Measurements from ENCODE around the gene ZNF862. TPM values are rescaled to one million over a fixed set of nuclear protein-coding genes. Genes with fewer than 3 reads are reported as not detected.

ZNF862 gene
- 4.6 and 8.3 TPM in 2 replicates for total RNA-seq (2014; rRNA removed; shearing (Covaris generic))
- 7.1 and 13.2 TPM in 2 replicates for polyA plus RNA-seq (2014; cell fraction: nucleus; rRNA removed)

- DNase-seq (ENCODE audit: extremely low read depth, low read depth), result peak; percentile 96
These were observed at the start of gene ZNF862 for GRCh38 chr7:149838224-149838991. Gene ZNF862 (plus strand): TSS chr7:149838375. CDS start chr7:149838612, 237 bp downstream.

- DNase-seq (ENCODE audit: extremely low read depth, low read depth), result no peak
These were observed 49.1 kb upstream of the ZNF862 start for GRCh38 chr7:149789101-149789500.

- DNase-seq (ENCODE audit: extremely low read depth, low read depth), result no peak
These were observed 48.0 kb upstream of the ZNF862 start for GRCh38 chr7:149790146-149790548.

- DNase-seq (ENCODE audit: extremely low read depth, low read depth), result no peak
These were observed 47.3 kb upstream of the ZNF862 start for GRCh38 chr7:149790754-149791360.

GRCh38 chr7:149791411-149792219, 46.6 kb upstream of the ZNF862 start:
- no peak for DNase-seq (ENCODE audit: extremely low read depth, low read depth)

GRCh38 chr7:149792220-149792595, 46.0 kb upstream of the ZNF862 start:
- no peak for DNase-seq (ENCODE audit: extremely low read depth, low read depth)

GRCh38 chr7:149793261-149793660, 44.9 kb upstream of the ZNF862 start:
- DNase-seq (ENCODE audit: extremely low read depth, low read depth), result no peak

GRCh38 chr7:149794661-149795060, 43.5 kb upstream of the ZNF862 start:
- no peak for DNase-seq (ENCODE audit: extremely low read depth, low read depth)

- DNase-seq (ENCODE audit: extremely low read depth, low read depth), result no peak
These were observed 43.0 kb upstream of the ZNF862 start for GRCh38 chr7:149795126-149795525.

GRCh38 chr7:149796287-149796860, 41.8 kb upstream of the ZNF862 start:
- DNase-seq (ENCODE audit: extremely low read depth, low read depth), result no peak

GRCh38 chr7:149797771-149798170, 40.4 kb upstream of the ZNF862 start:
- no peak for DNase-seq (ENCODE audit: extremely low read depth, low read depth)

GRCh38 chr7:149799397-149800168, 38.6 kb upstream of the ZNF862 start:
- peak; percentile 7 for DNase-seq (ENCODE audit: extremely low read depth, low read depth)

GRCh38 chr7:149800169-149800555, 38.0 kb upstream of the ZNF862 start:
- no peak for DNase-seq (ENCODE audit: extremely low read depth, low read depth)

- no peak for DNase-seq (ENCODE audit: extremely low read depth, low read depth)
These were observed 37.1 kb upstream of the ZNF862 start for GRCh38 chr7:149801002-149801566.

GRCh38 chr7:149801816-149802215, 36.4 kb upstream of the ZNF862 start:
- DNase-seq (ENCODE audit: extremely low read depth, low read depth), result no peak

GRCh38 chr7:149802966-149803365, 35.2 kb upstream of the ZNF862 start:
- no peak for DNase-seq (ENCODE audit: extremely low read depth, low read depth)

GRCh38 chr7:149803551-149804074, 34.6 kb upstream of the ZNF862 start:
- DNase-seq (ENCODE audit: extremely low read depth, low read depth), result no peak

- DNase-seq (ENCODE audit: extremely low read depth, low read depth), result no peak
These were observed 34.1 kb upstream of the ZNF862 start for GRCh38 chr7:149804106-149804505.

GRCh38 chr7:149806726-149807125, 31.4 kb upstream of the ZNF862 start:
- DNase-seq (ENCODE audit: extremely low read depth, low read depth), result no peak

- DNase-seq (ENCODE audit: extremely low read depth, low read depth), result no peak
These were observed 29.9 kb upstream of the ZNF862 start for GRCh38 chr7:149808311-149808710.

All from NCI-H460 (cell line).